Measurements from ENCODE around the gene PTPRM. TPM values are rescaled to one million over a fixed set of nuclear protein-coding genes. Genes with fewer than 3 reads are reported as not detected.

The PTPRM gene
- total RNA-seq, 1 experiment from 2014 or later = 11.1 TPM

GRCh38 chr18:7657050-7657449 lies 89.9 kb downstream of the PTPRM start:
- ATAC-seq (no peak), DNase-seq (ENCODE audit: low spot score) (no peak)
- Mint-ChIP-seq H3K9me3 (peaks cover 4% of the 10 kb centered on the region; the same call in 1 of the 2 replicates), H3K4me3 (no peak overlapping the region), H3K27ac (no peak overlapping the region), H3K27me3 (ENCODE audit: low read depth) (no peaks in the 10 kb centered on the region), H3K4me1 (peaks cover 16% of the 10 kb centered on the region), H3K36me3 (no peaks in the 10 kb centered on the region)
- ChIA-PET POLR2A (no interaction called here), CTCF (no interaction called here)
- TF ChIP-seq ZBTB43 (CRISPR knock-in tag; IDR thresholded peaks at IDR 0.05) (no peak), TCF7 (CRISPR knock-in tag; IDR thresholded peaks at IDR 0.05; ENCODE audit: low read depth) (no peak), JUN (CRISPR knock-in tag; IDR thresholded peaks at IDR 0.05) (no peak), GRHL2 (CRISPR knock-in tag; IDR thresholded peaks at IDR 0.05; ENCODE audit: insufficient replicate concordance, severe bottlenecking) (no peak), ZNF317 (CRISPR knock-in tag; IDR thresholded peaks at IDR 0.05; ENCODE audit: borderline replicate concordance, low read depth) (no peak), GABPB1 (CRISPR knock-in tag; IDR thresholded peaks at IDR 0.05) (no peak), NR2C2 (CRISPR knock-in tag; IDR thresholded peaks at IDR 0.05) (no peak), SMAD3 (CRISPR knock-in tag; IDR thresholded peaks at IDR 0.05; ENCODE audit: borderline replicate concordance) (no peak), TP53 (CRISPR knock-in tag; IDR thresholded peaks at IDR 0.05) (no peak), E2F5 (CRISPR knock-in tag; IDR thresholded peaks at IDR 0.05) (no peak), EMX1 (CRISPR knock-in tag; IDR thresholded peaks at IDR 0.05) (no peak), FOXJ3 (CRISPR knock-in tag; IDR thresholded peaks at IDR 0.05; ENCODE audit: borderline replicate concordance) (no peak), ZSCAN18 (CRISPR knock-in tag; IDR thresholded peaks at IDR 0.05) (no peak), ATF6 (CRISPR knock-in tag; IDR thresholded peaks at IDR 0.05) (no peak)
- TF ChIP-seq, protein P1, sequence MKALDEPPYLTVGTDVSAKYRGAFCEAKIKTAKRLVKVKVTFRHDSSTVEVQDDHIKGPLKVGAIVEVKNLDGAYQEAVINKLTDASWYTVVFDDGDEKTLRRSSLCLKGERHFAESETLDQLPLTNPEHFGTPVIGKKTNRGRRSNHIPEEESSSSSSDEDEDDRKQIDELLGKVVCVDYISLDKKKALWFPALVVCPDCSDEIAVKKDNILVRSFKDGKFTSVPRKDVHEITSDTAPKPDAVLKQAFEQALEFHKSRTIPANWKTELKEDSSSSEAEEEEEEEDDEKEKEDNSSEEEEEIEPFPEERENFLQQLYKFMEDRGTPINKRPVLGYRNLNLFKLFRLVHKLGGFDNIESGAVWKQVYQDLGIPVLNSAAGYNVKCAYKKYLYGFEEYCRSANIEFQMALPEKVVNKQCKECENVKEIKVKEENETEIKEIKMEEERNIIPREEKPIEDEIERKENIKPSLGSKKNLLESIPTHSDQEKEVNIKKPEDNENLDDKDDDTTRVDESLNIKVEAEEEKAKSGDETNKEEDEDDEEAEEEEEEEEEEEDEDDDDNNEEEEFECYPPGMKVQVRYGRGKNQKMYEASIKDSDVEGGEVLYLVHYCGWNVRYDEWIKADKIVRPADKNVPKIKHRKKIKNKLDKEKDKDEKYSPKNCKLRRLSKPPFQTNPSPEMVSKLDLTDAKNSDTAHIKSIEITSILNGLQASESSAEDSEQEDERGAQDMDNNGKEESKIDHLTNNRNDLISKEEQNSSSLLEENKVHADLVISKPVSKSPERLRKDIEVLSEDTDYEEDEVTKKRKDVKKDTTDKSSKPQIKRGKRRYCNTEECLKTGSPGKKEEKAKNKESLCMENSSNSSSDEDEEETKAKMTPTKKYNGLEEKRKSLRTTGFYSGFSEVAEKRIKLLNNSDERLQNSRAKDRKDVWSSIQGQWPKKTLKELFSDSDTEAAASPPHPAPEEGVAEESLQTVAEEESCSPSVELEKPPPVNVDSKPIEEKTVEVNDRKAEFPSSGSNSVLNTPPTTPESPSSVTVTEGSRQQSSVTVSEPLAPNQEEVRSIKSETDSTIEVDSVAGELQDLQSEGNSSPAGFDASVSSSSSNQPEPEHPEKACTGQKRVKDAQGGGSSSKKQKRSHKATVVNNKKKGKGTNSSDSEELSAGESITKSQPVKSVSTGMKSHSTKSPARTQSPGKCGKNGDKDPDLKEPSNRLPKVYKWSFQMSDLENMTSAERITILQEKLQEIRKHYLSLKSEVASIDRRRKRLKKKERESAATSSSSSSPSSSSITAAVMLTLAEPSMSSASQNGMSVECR (CRISPR knock-in tag; IDR thresholded peaks at IDR 0.05; ENCODE audit: borderline replicate concordance) = no peak
- TF ChIP-seq, protein P2, sequence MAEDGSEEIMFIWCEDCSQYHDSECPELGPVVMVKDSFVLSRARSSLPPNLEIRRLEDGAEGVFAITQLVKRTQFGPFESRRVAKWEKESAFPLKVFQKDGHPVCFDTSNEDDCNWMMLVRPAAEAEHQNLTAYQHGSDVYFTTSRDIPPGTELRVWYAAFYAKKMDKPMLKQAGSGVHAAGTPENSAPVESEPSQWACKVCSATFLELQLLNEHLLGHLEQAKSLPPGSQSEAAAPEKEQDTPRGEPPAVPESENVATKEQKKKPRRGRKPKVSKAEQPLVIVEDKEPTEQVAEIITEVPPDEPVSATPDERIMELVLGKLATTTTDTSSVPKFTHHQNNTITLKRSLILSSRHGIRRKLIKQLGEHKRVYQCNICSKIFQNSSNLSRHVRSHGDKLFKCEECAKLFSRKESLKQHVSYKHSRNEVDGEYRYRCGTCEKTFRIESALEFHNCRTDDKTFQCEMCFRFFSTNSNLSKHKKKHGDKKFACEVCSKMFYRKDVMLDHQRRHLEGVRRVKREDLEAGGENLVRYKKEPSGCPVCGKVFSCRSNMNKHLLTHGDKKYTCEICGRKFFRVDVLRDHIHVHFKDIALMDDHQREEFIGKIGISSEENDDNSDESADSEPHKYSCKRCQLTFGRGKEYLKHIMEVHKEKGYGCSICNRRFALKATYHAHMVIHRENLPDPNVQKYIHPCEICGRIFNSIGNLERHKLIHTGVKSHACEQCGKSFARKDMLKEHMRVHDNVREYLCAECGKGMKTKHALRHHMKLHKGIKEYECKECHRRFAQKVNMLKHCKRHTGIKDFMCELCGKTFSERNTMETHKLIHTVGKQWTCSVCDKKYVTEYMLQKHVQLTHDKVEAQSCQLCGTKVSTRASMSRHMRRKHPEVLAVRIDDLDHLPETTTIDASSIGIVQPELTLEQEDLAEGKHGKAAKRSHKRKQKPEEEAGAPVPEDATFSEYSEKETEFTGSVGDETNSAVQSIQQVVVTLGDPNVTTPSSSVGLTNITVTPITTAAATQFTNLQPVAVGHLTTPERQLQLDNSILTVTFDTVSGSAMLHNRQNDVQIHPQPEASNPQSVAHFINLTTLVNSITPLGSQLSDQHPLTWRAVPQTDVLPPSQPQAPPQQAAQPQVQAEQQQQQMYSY (CRISPR knock-in tag; IDR thresholded peaks at IDR 0.05) = no peak
- TF ChIP-seq, protein P3, sequence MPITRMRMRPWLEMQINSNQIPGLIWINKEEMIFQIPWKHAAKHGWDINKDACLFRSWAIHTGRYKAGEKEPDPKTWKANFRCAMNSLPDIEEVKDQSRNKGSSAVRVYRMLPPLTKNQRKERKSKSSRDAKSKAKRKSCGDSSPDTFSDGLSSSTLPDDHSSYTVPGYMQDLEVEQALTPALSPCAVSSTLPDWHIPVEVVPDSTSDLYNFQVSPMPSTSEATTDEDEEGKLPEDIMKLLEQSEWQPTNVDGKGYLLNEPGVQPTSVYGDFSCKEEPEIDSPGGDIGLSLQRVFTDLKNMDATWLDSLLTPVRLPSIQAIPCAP (CRISPR knock-in tag; IDR thresholded peaks at IDR 0.05) = no peak
- TF ChIP-seq, protein P4, sequence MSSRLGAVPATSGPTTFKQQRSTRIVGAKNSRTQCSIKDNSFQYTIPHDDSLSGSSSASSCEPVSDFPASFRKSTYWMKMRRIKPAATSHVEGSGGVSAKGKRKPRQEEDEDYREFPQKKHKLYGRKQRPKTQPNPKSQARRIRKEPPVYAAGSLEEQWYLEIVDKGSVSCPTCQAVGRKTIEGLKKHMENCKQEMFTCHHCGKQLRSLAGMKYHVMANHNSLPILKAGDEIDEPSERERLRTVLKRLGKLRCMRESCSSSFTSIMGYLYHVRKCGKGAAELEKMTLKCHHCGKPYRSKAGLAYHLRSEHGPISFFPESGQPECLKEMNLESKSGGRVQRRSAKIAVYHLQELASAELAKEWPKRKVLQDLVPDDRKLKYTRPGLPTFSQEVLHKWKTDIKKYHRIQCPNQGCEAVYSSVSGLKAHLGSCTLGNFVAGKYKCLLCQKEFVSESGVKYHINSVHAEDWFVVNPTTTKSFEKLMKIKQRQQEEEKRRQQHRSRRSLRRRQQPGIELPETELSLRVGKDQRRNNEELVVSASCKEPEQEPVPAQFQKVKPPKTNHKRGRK (CRISPR knock-in tag; IDR thresholded peaks at IDR 0.05; ENCODE audit: borderline replicate concordance) = no peak
